Vagina (tissue), 2 donors: ENCODE data around the gene GADD45B. TPM values are rescaled to one million over a fixed set of nuclear protein-coding genes. Genes with fewer than 3 reads are reported as not detected.
"Not testable (repeated sequence)": the region's sequence is repeated elsewhere in the genome, so short reads cannot be mapped to it uniquely, and the experiment has no call there.

Source experiments
- DNase-seq, 2 donors: peaks; one replicate each; pipeline ENCODE4 v3.0.0-alpha.2; 2017; ENCODE audit errors: extremely low spot score in 2 of 2
- H3K27ac ChIP-seq: fragments of 200-600 bp; sonication (generic); one replicate; pipeline ENCODE4 v1.5.1; 2019
- H3K27me3 ChIP-seq: fragments of 200-600 bp; sonication (generic); one replicate; pipeline ENCODE4 v1.5.1; 2019
- H3K36me3 ChIP-seq, 2 donors: fragments of 200-600 bp; sonication (generic); one replicate each; pipeline ENCODE4 v1.5.1; 2017 to 2019
- H3K4me1 ChIP-seq: fragments of 200-600 bp; sonication (generic); one replicate; pipeline ENCODE4 v1.5.1; 2019
- H3K4me3 ChIP-seq, 2 donors: fragments of 200-600 bp; sonication (generic); 1 replicate in 1 of 2; 2 replicates in 1 of 2; pipeline ENCODE4 v1.5.1; 2016 to 2019
- H3K9me3 ChIP-seq: fragments of 200-600 bp; sonication (generic); one replicate; pipeline ENCODE4 v1.5.1; 2019
- CTCF ChIP-seq, 3 experiments: fragments of 450-650 bp in 2 of 3; fragments of 200-600 bp in 1 of 3; sonication (generic) in 1 of 3; IDR thresholded peaks; one replicate each; pipeline ENCODE4 v1.5.1; 2017 to 2019; ENCODE audit warnings: antibody characterized with exemption in 3 of 3, mild to moderate bottlenecking in 2 of 3, moderate library complexity in 2 of 3
- POLR2A ChIP-seq, 2 donors: fragments of 450-650 bp; IDR thresholded peaks; one replicate each; pipeline ENCODE4 v1.6.1; 2017; ENCODE audit warnings: antibody characterized with exemption in 2 of 2, mild to moderate bottlenecking in 2 of 2, moderate library complexity in 2 of 2
- POLR2AphosphoS5 ChIP-seq, 2 donors: sonication (generic); formaldehyde crosslinking; IDR thresholded peaks; one replicate each; pipeline ENCODE4 v1.9.0; 2017; ENCODE audit warnings: antibody characterized with exemption in 2 of 2, mild to moderate bottlenecking in 2 of 2, low read depth in 1 of 2; ENCODE audit not compliant: insufficient read depth in 1 of 2
- intact Hi-C: fragments of 100-400 bp; cut with DNase I; formaldehyde crosslinking; loops from one replicate; pipeline ENCODE4 v1.15.1; 2023
- total RNA-seq: library from RNA; depleted of rRNA; stranded (reverse); fragments of >200 nt; gene quantifications from one replicate; pipeline ENCODE4 v1.2.3, GENCODE V29; 2016

Gene GADD45B
- total RNA-seq, 1 donor from 2014 or later, result 181 TPM

GRCh38 chr19:2517881-2518601 lies 42.1 kb downstream of the GADD45B start:
- no peak overlapping the region for H3K4me3 ChIP-seq
- H3K9me3 ChIP-seq, result no peaks in the 10 kb centered on the region
- H3K36me3 ChIP-seq, result no peaks in the 10 kb centered on the region
- H3K27ac ChIP-seq, result no peak overlapping the region
- no peaks in the 10 kb centered on the region for H3K27me3 ChIP-seq
- intact Hi-C loops, result no loop called here
- DNase-seq, result no peak
- no peak for TF ChIP-seq POLR2AphosphoS5 (IDR thresholded peaks at IDR 0.05; ENCODE audit: insufficient read depth in 1 of 2, low read depth in 1 of 2)
- no peak for TF ChIP-seq CTCF (IDR thresholded peaks at IDR 0.05)
- TF ChIP-seq POLR2A (IDR thresholded peaks at IDR 0.05), result no peak
- H3K4me1 ChIP-seq, result no peaks in the 10 kb centered on the region

GRCh38 chr19:2518856-2519255 lies 42.9 kb downstream of the GADD45B start:
- DNase-seq, H3K36me3 ChIP-seq, intact Hi-C loops: not testable (repeated sequence)

GRCh38 chr19:2519482-2519881 lies 43.6 kb downstream of the GADD45B start:
- no peaks in the 10 kb centered on the region for H3K36me3 ChIP-seq
- no peak for DNase-seq
- no peaks in the 10 kb centered on the region for H3K27me3 ChIP-seq
- H3K9me3 ChIP-seq, result no peaks in the 10 kb centered on the region
- TF ChIP-seq CTCF (IDR thresholded peaks at IDR 0.05) (no peak), POLR2A (IDR thresholded peaks at IDR 0.05) (no peak), POLR2AphosphoS5 (IDR thresholded peaks at IDR 0.05; ENCODE audit: insufficient read depth in 1 of 2, low read depth in 1 of 2) (no peak)
- no peak overlapping the region for H3K4me3 ChIP-seq
- intact Hi-C loops, result no loop called here
- H3K4me1 ChIP-seq, result peaks cover 10% of the 10 kb centered on the region
- no peak overlapping the region for H3K27ac ChIP-seq

More at GRCh38 chr19:2518856-2519255, 42.9 kb downstream of the GADD45B start:
- not testable (repeated sequence) for H3K27ac ChIP-seq, H3K4me1 ChIP-seq, H3K4me3 ChIP-seq, H3K27me3 ChIP-seq, H3K9me3 ChIP-seq

- TF ChIP-seq POLR2AphosphoS5 (IDR thresholded peaks at IDR 0.05; ENCODE audit: insufficient read depth in 1 of 2, low read depth in 1 of 2) (no peak), CTCF (IDR thresholded peaks at IDR 0.05) (no peak), POLR2A (IDR thresholded peaks at IDR 0.05) (no peak)
- Histone ChIP-seq H3K4me1 (peaks cover 22% of the 10 kb centered on the region), H3K27me3 (no peaks in the 10 kb centered on the region), H3K4me3 (no peak overlapping the region), H3K9me3 (no peaks in the 10 kb centered on the region), H3K27ac (no peak overlapping the region), H3K36me3 (no peaks in the 10 kb centered on the region)
- intact Hi-C loops, result no loop called here
- no peak for DNase-seq
These were observed 47.8 kb downstream of the GADD45B start for GRCh38 chr19:2523630-2524311.

- H3K4me1 ChIP-seq, result peaks cover 22% of the 10 kb centered on the region
- no peaks in the 10 kb centered on the region for H3K36me3 ChIP-seq
- H3K27me3 ChIP-seq, result no peaks in the 10 kb centered on the region
- H3K27ac ChIP-seq, result no peak overlapping the region
- TF ChIP-seq POLR2AphosphoS5 (IDR thresholded peaks at IDR 0.05; ENCODE audit: insufficient read depth in 1 of 2, low read depth in 1 of 2), result no peak
- H3K4me3 ChIP-seq, result no peak overlapping the region
- intact Hi-C loops, result no loop called here
- DNase-seq, result no peak
- no peaks in the 10 kb centered on the region for H3K9me3 ChIP-seq
These were observed 48.5 kb downstream of the GADD45B start for GRCh38 chr19:2524361-2524839.
